GM18861 (cell line): Measurements from ENCODE around the gene COX7A2.
A peak's percentile ranks its signal among the peaks of the same experiment; 100 is the strongest.

Experiments used
- ATAC-seq: cut with Tn5 transposase; IDR thresholded peaks from one replicate; pipeline ENCODE4 v1.9.1; 2021; ENCODE audit not compliant: unreplicated experiment

The COX7A2 gene

GRCh38 chr6:75268988-75269354 lies 25.4 kb upstream of the COX7A2 start:
- ATAC-seq: no peak

GRCh38 chr6:75268121-75268987 lies 24.8 kb upstream of the COX7A2 start:
- ATAC-seq: no peak

- no peak for ATAC-seq
These were observed 23.9 kb upstream of the COX7A2 start for GRCh38 chr6:75267461-75267860.

- peak; percentile 77 for ATAC-seq
These were observed 23.2 kb upstream of the COX7A2 start for GRCh38 chr6:75266716-75267291.

GRCh38 chr6:75263401-75263750 lies 19.8 kb upstream of the COX7A2 start:
- ATAC-seq: no peak

GRCh38 chr6:75262716-75263400 lies 19.3 kb upstream of the COX7A2 start:
- ATAC-seq: no peak

- ATAC-seq: no peak
These were observed 17.7 kb upstream of the COX7A2 start for GRCh38 chr6:75261299-75261698.

GRCh38 chr6:75257343-75258087 lies 13.9 kb upstream of the COX7A2 start:
- ATAC-seq: no peak

GRCh38 chr6:75250552-75250951 lies 7.0 kb upstream of the COX7A2 start:
- no peak for ATAC-seq

GRCh38 chr6:75249837-75250236 lies 6.2 kb upstream of the COX7A2 start:
- no peak for ATAC-seq

- no peak for ATAC-seq
These were observed 2.8 kb upstream of the COX7A2 start for GRCh38 chr6:75246386-75246785.

- ATAC-seq: no peak
These were observed 523 bp upstream of the COX7A2 start for GRCh38 chr6:75244063-75244584.

- ATAC-seq: no peak
These were observed 7.0 kb downstream of the COX7A2 start for GRCh38 chr6:75236630-75237029.

GRCh38 chr6:75235271-75235670 lies 8.3 kb downstream of the COX7A2 start:
- no peak for ATAC-seq

- no peak for ATAC-seq
These were observed 9.3 kb downstream of the COX7A2 start for GRCh38 chr6:75234126-75234865.

GRCh38 chr6:75233092-75233615 lies 10.4 kb downstream of the COX7A2 start:
- no peak for ATAC-seq

GRCh38 chr6:75230484-75231325 lies 12.9 kb downstream of the COX7A2 start:
- ATAC-seq: no peak

GRCh38 chr6:75224303-75224926 lies 19.2 kb downstream of the COX7A2 start:
- no peak for ATAC-seq

GRCh38 chr6:75223428-75223827 lies 20.2 kb downstream of the COX7A2 start:
- no peak for ATAC-seq
